Prostate gland (tissue), 2 donors: Measurements from ENCODE around the gene AOPEP.

Experiments
- POLR2A ChIP-seq: fragments of 450-650 bp; IDR thresholded peaks from one replicate; pipeline ENCODE4 v1.6.1; 2016; ENCODE audit warnings: antibody characterized with exemption, mild to moderate bottlenecking
- TF ChIP-seq, protein P1 (sequence below), 4 experiments: fragments of 200-600 bp in 2 of 4; fragments of 450-650 bp in 2 of 4; sonication (generic) in 2 of 4; IDR thresholded peaks; 1 replicate in 3 of 4; 2 replicates in 1 of 4; pipeline ENCODE4 v1.5.1; 2016 to 2019; ENCODE audit warnings: antibody characterized with exemption in 4 of 4, mild to moderate bottlenecking in 2 of 4, moderate library complexity in 2 of 4

DNA sequence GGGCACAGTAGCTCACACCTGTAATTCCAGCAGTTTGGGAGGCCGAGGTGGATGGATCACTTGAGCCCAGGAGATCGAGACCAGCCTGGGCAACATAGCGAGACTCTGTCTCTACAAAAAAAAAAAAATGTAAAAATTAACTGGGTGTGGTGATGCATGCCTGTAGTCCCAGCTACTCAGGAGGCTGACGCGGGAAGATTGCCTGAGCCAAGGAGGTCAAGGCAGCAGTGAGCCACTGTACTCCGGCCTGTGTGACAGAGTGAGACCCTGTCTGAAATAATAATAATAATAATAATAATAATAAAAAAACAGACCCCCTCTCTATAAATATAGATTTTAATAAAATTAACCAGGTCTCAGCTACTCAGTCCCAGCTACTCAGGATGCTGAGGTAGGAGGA, 179.7 kb downstream of the AOPEP start:
- TF ChIP-seq, protein P1, sequence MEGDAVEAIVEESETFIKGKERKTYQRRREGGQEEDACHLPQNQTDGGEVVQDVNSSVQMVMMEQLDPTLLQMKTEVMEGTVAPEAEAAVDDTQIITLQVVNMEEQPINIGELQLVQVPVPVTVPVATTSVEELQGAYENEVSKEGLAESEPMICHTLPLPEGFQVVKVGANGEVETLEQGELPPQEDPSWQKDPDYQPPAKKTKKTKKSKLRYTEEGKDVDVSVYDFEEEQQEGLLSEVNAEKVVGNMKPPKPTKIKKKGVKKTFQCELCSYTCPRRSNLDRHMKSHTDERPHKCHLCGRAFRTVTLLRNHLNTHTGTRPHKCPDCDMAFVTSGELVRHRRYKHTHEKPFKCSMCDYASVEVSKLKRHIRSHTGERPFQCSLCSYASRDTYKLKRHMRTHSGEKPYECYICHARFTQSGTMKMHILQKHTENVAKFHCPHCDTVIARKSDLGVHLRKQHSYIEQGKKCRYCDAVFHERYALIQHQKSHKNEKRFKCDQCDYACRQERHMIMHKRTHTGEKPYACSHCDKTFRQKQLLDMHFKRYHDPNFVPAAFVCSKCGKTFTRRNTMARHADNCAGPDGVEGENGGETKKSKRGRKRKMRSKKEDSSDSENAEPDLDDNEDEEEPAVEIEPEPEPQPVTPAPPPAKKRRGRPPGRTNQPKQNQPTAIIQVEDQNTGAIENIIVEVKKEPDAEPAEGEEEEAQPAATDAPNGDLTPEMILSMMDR (IDR thresholded peaks at IDR 0.05), result no peak
- no peak for TF ChIP-seq POLR2A
